Fibroblast of mammary gland (primary cell): ENCODE measurements around the gene ZNF212.

Experiments used
- DNase-seq: peaks from one replicate; pipeline ENCODE4 v3.0.0-alpha.2; 2010; ENCODE audit warnings: low read depth
- H3K4me3 ChIP-seq: 2 replicates; pipeline ENCODE4 v1.5.1; 2011; ENCODE audit warnings: low read depth, mild to moderate bottlenecking, low read length, moderate library complexity; ENCODE audit not compliant: control insufficient read depth
- CTCF ChIP-seq: conservative IDR thresholded peaks from 2 replicates; pipeline ENCODE4 v1.5.1; 2011; ENCODE audit warnings: low read depth, low read length, inconsistent platforms; ENCODE audit not compliant: control insufficient read depth, insufficient read depth

Gene ZNF212

DNA sequence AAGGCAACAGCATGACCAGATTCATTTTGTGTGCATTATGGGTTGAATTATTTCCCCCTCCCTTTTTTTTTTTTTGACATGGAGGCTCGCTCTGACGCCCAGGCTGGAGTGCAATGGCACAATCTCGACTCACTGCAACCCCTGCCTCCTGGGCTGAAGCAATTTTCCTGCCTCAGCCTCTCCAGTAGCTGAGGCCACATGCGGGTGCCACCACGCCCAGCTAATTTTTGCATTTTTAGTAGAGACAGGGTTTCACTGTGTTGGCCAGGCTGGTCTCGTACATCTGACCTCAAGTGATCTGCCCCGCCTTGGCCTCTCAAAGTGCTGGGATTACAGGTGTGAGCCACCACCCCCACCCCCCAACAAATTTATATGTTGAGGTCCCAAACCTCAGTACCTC lies 64.6 kb downstream of the ZNF212 start:
- no peak overlapping the region for H3K4me3 ChIP-seq
- TF ChIP-seq CTCF, result no peak

More for the DNA sequence above, 64.6 kb downstream of the ZNF212 start:
- DNase-seq, result no peak
